NB4 (cell line): ENCODE measurements around the gene SLC9B1.

Source experiments
- CTCF ChIP-seq: IDR thresholded peaks from one replicate; pipeline ENCODE4 v1.5.1; 2012; ENCODE audit warnings: low read depth, low read length
- MAX ChIP-seq: IDR thresholded peaks from 2 replicates; pipeline ENCODE4 v1.6.1; 2011; ENCODE audit warnings: low read depth, low read length
- MYC ChIP-seq: IDR thresholded peaks from 2 replicates; pipeline ENCODE4 v1.6.1; 2011; ENCODE audit warnings: low read depth, low read length
- POLR2A ChIP-seq: IDR thresholded peaks from 2 replicates; pipeline ENCODE4 v1.6.1; 2011; ENCODE audit warnings: mild to moderate bottlenecking; ENCODE audit not compliant: insufficient read length; ENCODE audit errors: extremely low read depth

- TF ChIP-seq CTCF (no peak), POLR2A (no peak), MAX (no peak), MYC (no peak)
These were observed 32.6 kb upstream of the SLC9B1 start for GRCh38 chr4:103052145-103052544.
